ENCODE measurements around the gene SLC32A1. TPM values are rescaled to one million over a fixed set of nuclear protein-coding genes. Genes with fewer than 3 reads are reported as not detected.

The SLC32A1 gene
- total and polyA plus RNA-seq, 2 of the 13 experiments (the other 11 are each of a cell fraction or from before 2014, with no cell fraction given): not detected

- no peak for TF ChIP-seq KDM4B (CRISPR knock-in tag; IDR thresholded peaks at IDR 0.05)
- TF ChIP-seq SNAPC5 (CRISPR knock-in tag; IDR thresholded peaks at IDR 0.05; ENCODE audit: borderline replicate concordance): no peak
- TF ChIP-seq SRSF1 (optimal IDR thresholded peaks at IDR 0.05; ENCODE audit: low read depth, low read length): no peak
- TF ChIP-seq HNF4A (CRISPR knock-in tag; IDR thresholded peaks at IDR 0.05): no peak
- TF ChIP-seq ZNF800 (CRISPR knock-in tag; IDR thresholded peaks at IDR 0.05): no peak
- TF ChIP-seq TEAD3 (CRISPR knock-in tag; optimal IDR thresholded peaks at IDR 0.05; ENCODE audit: borderline replicate concordance): no peak
- TF ChIP-seq PAXIP1 (CRISPR knock-in tag; conservative IDR thresholded peaks at IDR 0.05): no peak
- TF ChIP-seq SOX5 (CRISPR knock-in tag; IDR thresholded peaks at IDR 0.05; ENCODE audit: borderline replicate concordance): no peak
- TF ChIP-seq KLF11 (CRISPR knock-in tag; IDR thresholded peaks at IDR 0.05): no peak
- peak; percentile 76 for TF ChIP-seq STAG1 (CRISPR knock-in tag; IDR thresholded peaks at IDR 0.05)
- peak; percentile 49; the same call in 1 of the 2 replicates for TF ChIP-seq HINFP (CRISPR knock-in tag; IDR thresholded peaks at IDR 0.05; ENCODE audit: low read depth)
- TF ChIP-seq MBD4 (IDR thresholded peaks at IDR 0.05; ENCODE audit: borderline replicate concordance, low read length): no peak
- no peak for TF ChIP-seq PRDM4 (CRISPR knock-in tag; IDR thresholded peaks at IDR 0.05; ENCODE audit: borderline replicate concordance)
- TF ChIP-seq FOXJ3 (CRISPR knock-in tag; IDR thresholded peaks at IDR 0.05; ENCODE audit: borderline replicate concordance): no peak
- TF ChIP-seq ZNF143 (CRISPR knock-in tag; IDR thresholded peaks at IDR 0.05): no peak
- no peak for TF ChIP-seq ZNF232 (CRISPR knock-in tag; IDR thresholded peaks at IDR 0.05; ENCODE audit: borderline replicate concordance)
- TF ChIP-seq ZNF510 (CRISPR knock-in tag; IDR thresholded peaks at IDR 0.05; ENCODE audit: low read depth): no peak
- no peak for TF ChIP-seq JDP2 (CRISPR knock-in tag; IDR thresholded peaks at IDR 0.05; ENCODE audit: borderline replicate concordance)
- TF ChIP-seq ZBTB3 (CRISPR knock-in tag; IDR thresholded peaks at IDR 0.05; ENCODE audit: borderline replicate concordance, low read depth): no peak
Observed at GRCh38 chr20:38726804-38727606, 2.7 kb downstream of the SLC32A1 start (continued).
